ENCODE results near the gene DOCK9. TPM values are rescaled to one million over a fixed set of nuclear protein-coding genes. Genes with fewer than 3 reads are reported as not detected.

DOCK9 gene
- total RNA-seq, 1 donor from 2014 or later, result 56.3 TPM

- Histone ChIP-seq H3K9me3 (ENCODE audit: insufficient read depth, low read depth, low read length) (no peaks in the 10 kb centered on the region), H3K79me2 (ENCODE audit: insufficient read depth, low read length) (no peaks in the 10 kb centered on the region), H3K36me3 (ENCODE audit: insufficient read depth, low read length) (no peaks in the 10 kb centered on the region), H3K4me3 (ENCODE audit: insufficient read depth, low read depth, low read length) (no peak overlapping the region), H3K27me3 (ENCODE audit: insufficient read depth, low read length) (no peaks in the 10 kb centered on the region), H4K20me1 (ENCODE audit: insufficient read depth, low read length) (no peaks in the 10 kb centered on the region), H2AFZ (ENCODE audit: low read depth, low read length) (no peak overlapping the region), H3K4me1 (ENCODE audit: insufficient read depth, low read length) (peaks cover 7% of the 10 kb centered on the region), H3K4me2 (ENCODE audit: low read length) (no peak overlapping the region), H3K27ac (ENCODE audit: low read depth, low read length) (no peak overlapping the region), H3K9ac (ENCODE audit: low read length) (no peak overlapping the region)
- TF ChIP-seq EZH2 (IDR thresholded peaks at IDR 0.05; ENCODE audit: insufficient read depth, low read length), result no peak
- H3K4me3 Mint-ChIP-seq (ENCODE audit: unreplicated experiment), result no peak overlapping the region
- H3K9me3 Mint-ChIP-seq (ENCODE audit: unreplicated experiment), result peaks cover 2% of the 10 kb centered on the region
- no peak overlapping the region for H3K27ac Mint-ChIP-seq (ENCODE audit: unreplicated experiment)
- peaks cover 12% of the 10 kb centered on the region for H3K4me1 Mint-ChIP-seq (ENCODE audit: low read depth, unreplicated experiment)
- H3K27me3 Mint-ChIP-seq (ENCODE audit: low read depth, unreplicated experiment), result no peaks in the 10 kb centered on the region
- FAIRE-seq (no peak), DNase-seq (ENCODE audit: low read depth) (no peak)
- H3K36me3 Mint-ChIP-seq (ENCODE audit: low read depth, unreplicated experiment), result peaks cover 3% of the 10 kb centered on the region
Measured at GRCh38 chr13:98959291-98959690, 18.6 kb downstream of the DOCK9 start.

DNA sequence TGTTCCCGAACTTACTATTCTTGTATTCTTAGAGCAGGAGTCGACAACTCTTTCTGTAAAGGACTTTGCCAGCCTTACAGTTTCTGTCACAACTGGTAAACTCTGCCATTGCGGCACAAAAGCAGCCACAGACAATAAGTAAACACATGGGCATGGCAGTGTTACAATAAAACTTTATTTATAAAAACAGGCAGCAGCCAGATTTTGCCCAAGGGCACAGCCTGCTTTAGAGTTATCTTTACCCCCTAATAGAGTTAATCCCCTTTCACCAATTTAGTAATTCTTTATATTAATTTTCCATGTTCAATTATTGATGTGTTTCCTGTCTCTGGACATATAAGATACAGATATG, 19.4 kb downstream of the DOCK9 start:
- Histone ChIP-seq H3K4me1 (ENCODE audit: insufficient read depth, low read length) (peaks cover 7% of the 10 kb centered on the region), H3K4me2 (ENCODE audit: low read length) (no peak overlapping the region), H3K27ac (ENCODE audit: low read depth, low read length) (no peak overlapping the region), H4K20me1 (ENCODE audit: insufficient read depth, low read length) (no peaks in the 10 kb centered on the region), H3K9me3 (ENCODE audit: insufficient read depth, low read depth, low read length) (no peaks in the 10 kb centered on the region), H3K4me3 (ENCODE audit: insufficient read depth, low read depth, low read length) (no peak overlapping the region), H3K27me3 (ENCODE audit: insufficient read depth, low read length) (no peaks in the 10 kb centered on the region), H3K36me3 (ENCODE audit: insufficient read depth, low read length) (no peaks in the 10 kb centered on the region), H2AFZ (ENCODE audit: low read depth, low read length) (no peak overlapping the region), H3K9ac (ENCODE audit: low read length) (no peak overlapping the region), H3K79me2 (ENCODE audit: insufficient read depth, low read length) (no peaks in the 10 kb centered on the region)
- Mint-ChIP-seq H3K27ac (ENCODE audit: unreplicated experiment) (no peak overlapping the region), H3K36me3 (ENCODE audit: low read depth, unreplicated experiment) (peaks cover 3% of the 10 kb centered on the region), H3K4me1 (ENCODE audit: low read depth, unreplicated experiment) (peaks cover 15% of the 10 kb centered on the region), H3K9me3 (ENCODE audit: unreplicated experiment) (no peaks in the 10 kb centered on the region), H3K27me3 (ENCODE audit: low read depth, unreplicated experiment) (no peaks in the 10 kb centered on the region), H3K4me3 (ENCODE audit: unreplicated experiment) (no peak overlapping the region)
- no peak for TF ChIP-seq CTCF (IDR thresholded peaks at IDR 0.05; ENCODE audit: insufficient read depth, low read depth, low read length)
- no peak for TF ChIP-seq EZH2 (IDR thresholded peaks at IDR 0.05; ENCODE audit: insufficient read depth, low read length)
- DNase-seq (ENCODE audit: low read depth), result no peak
- FAIRE-seq, result no peak

DNA sequence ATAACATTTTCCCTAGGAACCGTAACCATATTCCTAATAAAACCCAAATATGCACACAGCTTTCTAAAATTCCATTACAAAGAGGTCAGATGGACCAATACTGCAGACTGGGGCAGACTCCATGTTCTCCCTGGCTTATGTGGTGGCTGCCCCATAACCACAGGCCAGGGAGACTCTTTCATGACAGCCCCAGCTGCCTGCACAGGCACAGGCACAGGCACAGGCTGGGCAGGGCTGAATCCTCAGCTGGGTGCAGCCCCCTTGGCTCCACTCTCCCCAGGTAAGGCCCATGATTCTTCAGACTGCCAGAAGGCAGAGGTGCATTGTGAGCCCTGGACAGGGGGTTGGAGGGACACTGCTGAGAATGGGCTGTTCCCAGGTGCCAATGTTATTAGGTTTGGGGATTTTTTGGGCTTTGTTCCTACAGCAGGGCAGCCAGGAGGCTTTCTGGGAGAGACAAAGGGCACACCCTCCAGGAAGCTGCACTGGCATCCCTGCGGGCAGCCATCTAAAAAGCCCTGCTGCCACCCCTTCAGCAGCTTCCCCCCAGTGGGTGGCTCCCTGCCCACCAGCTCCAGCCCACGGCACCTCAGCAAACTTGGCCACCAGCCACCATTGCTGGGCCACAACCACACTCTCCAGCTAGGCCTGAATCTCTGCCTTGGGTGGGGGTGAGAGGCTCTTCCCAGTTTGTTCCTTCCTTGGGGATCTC, 20.0 kb downstream of the DOCK9 start:
- Histone ChIP-seq H3K79me2 (ENCODE audit: insufficient read depth, low read length) (no peaks in the 10 kb centered on the region), H3K4me3 (ENCODE audit: insufficient read depth, low read depth, low read length) (no peak overlapping the region), H3K9me3 (ENCODE audit: insufficient read depth, low read depth, low read length) (no peaks in the 10 kb centered on the region), H2AFZ (ENCODE audit: low read depth, low read length) (no peak overlapping the region), H3K9ac (ENCODE audit: low read length) (no peak overlapping the region), H4K20me1 (ENCODE audit: insufficient read depth, low read length) (no peaks in the 10 kb centered on the region), H3K27me3 (ENCODE audit: insufficient read depth, low read length) (no peaks in the 10 kb centered on the region), H3K36me3 (ENCODE audit: insufficient read depth, low read length) (no peaks in the 10 kb centered on the region), H3K4me1 (ENCODE audit: insufficient read depth, low read length) (peaks cover 7% of the 10 kb centered on the region), H3K27ac (ENCODE audit: low read depth, low read length) (no peak overlapping the region), H3K4me2 (ENCODE audit: low read length) (no peak overlapping the region)
- no peaks in the 10 kb centered on the region for H3K9me3 Mint-ChIP-seq (ENCODE audit: unreplicated experiment)
- peaks cover 3% of the 10 kb centered on the region for H3K36me3 Mint-ChIP-seq (ENCODE audit: low read depth, unreplicated experiment)
- TF ChIP-seq CTCF (IDR thresholded peaks at IDR 0.05; ENCODE audit: insufficient read depth, low read depth, low read length) (no peak), EZH2 (IDR thresholded peaks at IDR 0.05; ENCODE audit: insufficient read depth, low read length) (no peak)
- no peaks in the 10 kb centered on the region for H3K27me3 Mint-ChIP-seq (ENCODE audit: low read depth, unreplicated experiment)
- no peak overlapping the region for H3K27ac Mint-ChIP-seq (ENCODE audit: unreplicated experiment)
- FAIRE-seq (no peak), DNase-seq (ENCODE audit: low read depth) (no peak)
- H3K4me1 Mint-ChIP-seq (ENCODE audit: low read depth, unreplicated experiment), result peaks cover 15% of the 10 kb centered on the region
- no peak overlapping the region for H3K4me3 Mint-ChIP-seq (ENCODE audit: unreplicated experiment)
